Measurements from ENCODE around the gene ATP5ME.
A peak's percentile ranks its signal among the peaks of the same experiment; 100 is the strongest.

The ATP5ME gene

DNA sequence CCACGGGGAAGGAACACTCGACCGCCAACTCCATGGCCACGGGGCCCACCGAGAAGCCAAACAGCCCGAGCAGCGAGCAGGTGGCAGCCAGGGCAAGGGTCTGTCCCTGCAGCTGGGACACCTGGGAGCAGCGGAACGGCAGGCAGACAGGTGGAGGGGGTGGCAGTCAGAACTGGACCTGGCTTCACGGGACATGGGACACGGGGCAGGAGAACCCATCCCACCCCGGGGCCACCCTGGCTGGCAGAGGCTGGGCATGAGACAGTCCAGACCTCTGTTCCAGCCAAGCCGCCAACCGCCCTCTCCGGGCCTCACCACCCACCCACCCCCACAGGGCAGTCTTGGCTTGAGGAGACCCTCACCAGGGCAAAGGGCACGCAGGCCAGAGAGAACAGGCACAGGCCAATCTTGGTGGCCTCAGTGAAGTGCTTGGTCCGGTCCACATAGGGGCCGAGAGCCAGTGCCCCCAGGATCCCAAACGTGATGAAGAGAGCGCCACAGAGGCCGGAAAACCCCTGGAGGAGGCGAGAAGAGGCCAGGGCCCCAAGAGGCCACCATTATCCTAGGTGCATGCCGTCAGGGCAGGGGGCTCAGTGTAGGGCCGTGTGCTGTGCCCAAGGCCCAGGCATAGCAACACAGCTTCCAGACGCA, 9.3 kb upstream of the ATP5ME start:
- Histone ChIP-seq H3K27ac (no peak overlapping the region), H3K36me3 (replicated peaks) (no peaks in the 10 kb centered on the region), H3K4me3 (ENCODE audit: low read depth, low read length) (no peak overlapping the region), H3K27me3 (replicated peaks) (no peaks in the 10 kb centered on the region)
- no peak for DNase-seq
- no peak for TF ChIP-seq CTCF (IDR thresholded peaks at IDR 0.05; ENCODE audit: low read depth, low read length, missing control alignments)
- in situ Hi-C loops (cut with HindIII; ENCODE audit: low pct_ligation_motif_present, low sequenced_read_pairs) = no loop called here

DNA sequence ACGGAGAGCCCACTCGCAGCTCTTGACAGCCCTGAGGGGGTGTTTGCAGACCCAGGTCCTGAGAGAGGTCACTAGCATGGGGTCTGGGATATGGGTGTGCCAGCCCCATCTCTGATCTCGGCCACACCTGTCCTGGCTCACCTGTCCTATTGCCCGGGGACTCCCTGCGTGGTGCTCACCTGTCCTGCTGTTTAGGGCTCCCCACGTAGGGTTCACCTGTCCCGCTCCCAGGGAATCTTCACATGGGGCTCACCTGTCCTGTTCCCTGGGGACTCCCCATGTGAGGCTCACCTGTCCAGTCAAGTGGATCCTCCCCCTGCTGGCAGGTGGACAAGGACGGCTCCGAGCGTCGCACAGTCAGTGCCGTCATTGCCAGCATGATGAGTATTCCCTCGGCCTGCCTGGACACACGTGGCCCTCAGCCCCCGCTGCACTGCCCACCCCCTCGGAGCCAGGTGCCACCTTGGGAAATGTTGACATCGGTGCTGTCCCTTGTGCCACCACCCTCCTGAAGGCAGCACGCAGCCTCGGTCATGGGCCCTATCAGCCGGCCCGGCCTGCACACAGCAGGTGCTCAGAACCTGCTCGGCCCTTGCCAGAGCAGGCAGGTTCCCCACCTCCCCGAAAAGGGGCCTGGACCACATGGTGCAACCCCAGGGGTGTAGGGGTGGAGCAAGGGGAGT, 8.6 kb upstream of the ATP5ME start:
- DNase-seq = no peak
- Histone ChIP-seq H3K27ac (no peak overlapping the region), H3K27me3 (replicated peaks) (no peaks in the 10 kb centered on the region), H3K4me3 (ENCODE audit: low read depth, low read length) (no peak overlapping the region), H3K36me3 (replicated peaks) (no peaks in the 10 kb centered on the region)
- in situ Hi-C loops (cut with HindIII; ENCODE audit: low pct_ligation_motif_present, low sequenced_read_pairs) = no loop called here
- TF ChIP-seq CTCF (IDR thresholded peaks at IDR 0.05; ENCODE audit: low read depth, low read length, missing control alignments) = no peak

- no peaks in the 10 kb centered on the region for H3K36me3 ChIP-seq (replicated peaks)
- no peaks in the 10 kb centered on the region for H3K27me3 ChIP-seq (replicated peaks)
- H3K4me3 ChIP-seq (ENCODE audit: low read depth, low read length) = no peak overlapping the region
- no peak for TF ChIP-seq CTCF (IDR thresholded peaks at IDR 0.05; ENCODE audit: low read depth, low read length, missing control alignments)
- H3K27ac ChIP-seq = no peak overlapping the region
- no peak for DNase-seq
- in situ Hi-C loops (cut with HindIII; ENCODE audit: low pct_ligation_motif_present, low sequenced_read_pairs) = no loop called here
These were observed 7.8 kb upstream of the ATP5ME start for GRCh38 chr4:681736-682451.

GRCh38 chr4:680928-681645, 7.0 kb upstream of the ATP5ME start:
- in situ Hi-C loops (cut with HindIII; ENCODE audit: low pct_ligation_motif_present, low sequenced_read_pairs) = no loop called here
- H3K27me3 ChIP-seq (replicated peaks) = no peaks in the 10 kb centered on the region
- no peaks in the 10 kb centered on the region for H3K36me3 ChIP-seq (replicated peaks)
- DNase-seq = no peak
- no peak overlapping the region for H3K27ac ChIP-seq
- TF ChIP-seq CTCF (IDR thresholded peaks at IDR 0.05; ENCODE audit: low read depth, low read length, missing control alignments) = no peak
- H3K4me3 ChIP-seq (ENCODE audit: low read depth, low read length) = peak overlapping the region; percentile 42

GRCh38 chr4:680551-680927, 6.5 kb upstream of the ATP5ME start:
- H3K4me3 ChIP-seq (ENCODE audit: low read depth, low read length) = peak overlapping the region; percentile 15
- H3K36me3 ChIP-seq (replicated peaks) = no peaks in the 10 kb centered on the region
- no peak for TF ChIP-seq CTCF (IDR thresholded peaks at IDR 0.05; ENCODE audit: low read depth, low read length, missing control alignments)
- no peaks in the 10 kb centered on the region for H3K27me3 ChIP-seq (replicated peaks)
- DNase-seq = no peak
- H3K27ac ChIP-seq = no peak overlapping the region
- in situ Hi-C loops (cut with HindIII; ENCODE audit: low pct_ligation_motif_present, low sequenced_read_pairs) = no loop called here
